ENCODE results near the gene SLC10A3.
"Not testable (repeated sequence)": the region's sequence is repeated elsewhere in the genome, so short reads cannot be mapped to it uniquely, and the experiment has no call there.

Gene SLC10A3

GRCh38 chrX:154509455-154509854 is 19.0 kb upstream of the SLC10A3 start:
- no peak for DNase-seq

- DNase-seq, result no peak
Observed at GRCh38 chrX:154508384-154508745, 17.9 kb upstream of the SLC10A3 start.

GRCh38 chrX:154507673-154508383 is 17.4 kb upstream of the SLC10A3 start:
- no peak for DNase-seq

- no peak for DNase-seq
Observed at GRCh38 chrX:154506483-154507332, 16.3 kb upstream of the SLC10A3 start.

- DNase-seq, result no peak
Observed at GRCh38 chrX:154505734-154506133, 15.3 kb upstream of the SLC10A3 start.

- no peak for DNase-seq
Observed at GRCh38 chrX:154502989-154503388, 12.6 kb upstream of the SLC10A3 start.

- DNase-seq, result no peak
Observed at GRCh38 chrX:154502098-154502497, 11.7 kb upstream of the SLC10A3 start.

GRCh38 chrX:154501423-154501822 is 11.0 kb upstream of the SLC10A3 start:
- not testable (repeated sequence) for DNase-seq

- not testable (repeated sequence) for DNase-seq
Observed at GRCh38 chrX:154496591-154497137, 6.2 kb upstream of the SLC10A3 start.

- no peak for DNase-seq
Observed at GRCh38 chrX:154495472-154495922, 5.1 kb upstream of the SLC10A3 start.

GRCh38 chrX:154494715-154495114 is 4.3 kb upstream of the SLC10A3 start:
- DNase-seq, result no peak

GRCh38 chrX:154490021-154490413 is 412 bp downstream of the SLC10A3 start:
- DNase-seq, result peak in 2 of 5 experiments; percentile 1 to 45

- DNase-seq, result no peak
Observed at GRCh38 chrX:154489182-154489581, 1.2 kb downstream of the SLC10A3 start.

- no peak for DNase-seq
Observed at GRCh38 chrX:154488336-154489075, 1.9 kb downstream of the SLC10A3 start.

GRCh38 chrX:154487518-154488290 is 2.7 kb downstream of the SLC10A3 start:
- no peak for DNase-seq

GRCh38 chrX:154486396-154487207 is 3.8 kb downstream of the SLC10A3 start, which contains the start of gene UBL4A:
Gene UBL4A, minus strand, starts transcription at chrX:154486615. Its CDS starts 31 bp downstream, at chrX:154486584.
- DNase-seq, result peak; percentile 31 to 71 (median 43)

- DNase-seq, result peak in 3 of 5 experiments; percentile 22 to 58 (median 45)
Observed at GRCh38 chrX:154486052-154486395, 4.4 kb downstream of the SLC10A3 start.

- DNase-seq, result no peak
Observed at GRCh38 chrX:154485150-154486051, 5.0 kb downstream of the SLC10A3 start.

GRCh38 chrX:154484255-154485149 is 5.9 kb downstream of the SLC10A3 start:
- no peak for DNase-seq
